Ovary (tissue), 9 donors: Measurements from ENCODE around the gene CRCP. TPM values are rescaled to one million over a fixed set of nuclear protein-coding genes. Genes with fewer than 3 reads are reported as not detected.
A peak's percentile ranks its signal among the peaks of the same experiment; 100 is the strongest.

Source experiments
- DNase-seq, 5 donors: peaks; one replicate each; pipeline ENCODE4 v3.0.0-alpha.2; 2019 to 2020
- H3K27ac ChIP-seq, 2 donors: fragments of 200-600 bp; one replicate each; pipeline versions ENCODE4 v1.5.1 to v1.8.0; 2019 to 2022
- H3K27me3 ChIP-seq: fragments of 200-600 bp; one replicate; pipeline ENCODE4 v1.8.0; 2022
- H3K36me3 ChIP-seq: fragments of 200-600 bp; sonication (generic); one replicate; pipeline ENCODE4 v1.5.1; 2019
- H3K4me1 ChIP-seq: one replicate; pipeline ENCODE4 v1.8.1; 2013; ENCODE audit warnings: mild to moderate bottlenecking, moderate library complexity; ENCODE audit not compliant: insufficient read depth
- H3K4me3 ChIP-seq: fragments of 200-600 bp; sonication (generic); one replicate; pipeline ENCODE4 v1.5.1; 2017
- H3K9me3 ChIP-seq, 2 donors: fragments of 200-600 bp in 1 of 2; sonication (generic) in 1 of 2; one replicate each; pipeline versions ENCODE4 v1.5.1 to v1.8.1; 2013 to 2019; ENCODE audit warnings: mild to moderate bottlenecking in 1 of 2, moderate library complexity in 1 of 2
- CTCF ChIP-seq, 3 donors: fragments of 450-650 bp in 2 of 3; fragments of 200-600 bp in 1 of 3; IDR thresholded peaks; one replicate each; pipeline versions ENCODE4 v1.5.1 to v1.8.0; 2016 to 2022; ENCODE audit warnings: antibody characterized with exemption in 3 of 3, mild to moderate bottlenecking in 1 of 3
- EP300 ChIP-seq: sonication (generic); formaldehyde crosslinking; IDR thresholded peaks from one replicate; pipeline ENCODE4 v1.6.1; 2017; ENCODE audit warnings: antibody characterized with exemption
- POLR2A ChIP-seq: fragments of 450-650 bp; IDR thresholded peaks from one replicate; pipeline ENCODE4 v1.6.1; 2017; ENCODE audit warnings: antibody characterized with exemption, mild to moderate bottlenecking, moderate library complexity
- WGBS, 3 donors: extraction: QIAGEN DNeasy Blood & Tissue Kit in 1 of 3; methylation state at CpG; one replicate each; pipeline versions ENCODE4 v1.1.5 to v1.1.7; 2013 to 2017; 5-methylcytosine and 5-hydroxymethylcytosine counted together
- intact Hi-C, 4 donors: fragments of 100-400 bp; cut with DNase I; formaldehyde crosslinking; loops; one replicate each; pipeline versions ENCODE4 v1.11.0 to v1.15.1; 2022 to 2023
- polyA plus RNA-seq, 2 donors: library from polyadenylated mRNA; stranded (reverse); fragments of 200-250 nt in 1 of 2; fragments of 350-450 nt in 1 of 2; fragmentation: Illumina TruSeq in 1 of 2; extraction: RNeasy Lipid Tissue Mini Kit (QIAGEN cat#74804) in 1 of 2; gene quantifications; one replicate each; pipeline ENCODE4 v1.2.3, GENCODE V29; 2013 to 2014
- total RNA-seq, 7 donors: library from RNA; depleted of rRNA in 2 of 7; stranded (reverse); fragments of >200 nt in 2 of 7; fragmentation: NEBNext Ultra II Directional in 3 of 7; extraction: Animal tissue kit (Norgen Biotek cat#: 25700) in 3 of 7; gene quantifications; one replicate each; pipeline versions ENCODE4 v1.1.0 to v1.2.4, GENCODE V29; 2016 to 2023
- donor health status: DM: no; HTN: no; CAD: no; lungs with moderate emphysema.
- donor health status: DM: no; HTN: no; CAD: no.
- donor health status: Bipolar disorder and iron deficiency.
- donor health status: DM: yes; HTN: yes; CAD: no.
- donor health status: DM: no; HTN: no; CAD: no.
- donor health status: DM: yes; HTN: yes; CAD: no.

Gene CRCP
- total and polyA plus RNA-seq, 9 donors = 23.2 to 46.8 (median 29.1) TPM

DNA sequence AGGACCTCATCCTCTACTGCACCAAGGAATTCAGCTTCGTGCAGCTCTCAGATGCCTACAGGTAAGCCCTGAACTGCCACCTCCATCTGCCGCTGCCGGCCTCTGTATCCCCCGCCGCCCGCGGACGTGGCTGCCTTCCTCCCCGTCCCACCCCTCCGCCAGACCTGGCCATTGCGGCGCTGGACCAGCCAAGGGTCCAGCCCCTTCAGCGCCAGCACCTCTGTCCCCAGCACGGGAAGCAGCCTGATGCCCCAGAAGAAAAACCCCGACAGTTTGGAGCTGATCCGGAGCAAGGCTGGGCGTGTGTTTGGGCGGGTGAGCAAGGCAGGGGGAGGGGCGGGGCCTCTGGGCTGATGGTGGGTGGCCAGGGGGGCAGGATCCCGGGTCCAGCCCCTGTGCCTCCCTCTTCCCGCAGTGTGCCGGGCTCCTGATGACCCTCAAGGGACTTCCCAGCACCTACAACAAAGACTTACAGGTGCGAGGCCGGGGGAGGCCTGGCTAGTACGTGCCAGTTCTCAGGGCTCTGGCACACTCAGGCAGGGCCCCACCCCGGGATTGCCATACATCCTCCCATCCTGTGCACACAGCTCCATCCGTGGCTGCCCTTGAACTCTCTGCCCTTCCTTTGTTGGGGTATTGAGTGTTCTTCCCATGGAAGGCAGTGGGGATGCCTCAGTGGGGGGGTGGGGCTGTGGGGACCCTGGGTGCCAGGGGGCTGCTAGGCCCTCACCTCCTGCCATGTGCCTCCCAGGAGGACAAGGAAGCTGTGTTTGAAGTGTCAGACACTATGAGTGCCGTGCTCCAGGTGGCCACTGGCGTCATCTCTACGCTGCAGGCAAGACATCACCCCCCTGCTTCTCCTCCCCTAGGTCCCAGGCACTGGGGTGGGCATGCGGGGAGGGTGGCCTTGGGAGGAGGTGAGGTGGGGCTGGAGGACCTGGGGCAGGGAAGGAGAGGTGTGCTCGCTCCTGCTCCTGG is 25.5 kb upstream of the CRCP start:
- no peaks in the 10 kb centered on the region for H3K36me3 ChIP-seq
- 76 to 78% (median 76%) methylated on average over 24 to 32 of the region's 32 CpGs for WGBS, 3 donors

DNA sequence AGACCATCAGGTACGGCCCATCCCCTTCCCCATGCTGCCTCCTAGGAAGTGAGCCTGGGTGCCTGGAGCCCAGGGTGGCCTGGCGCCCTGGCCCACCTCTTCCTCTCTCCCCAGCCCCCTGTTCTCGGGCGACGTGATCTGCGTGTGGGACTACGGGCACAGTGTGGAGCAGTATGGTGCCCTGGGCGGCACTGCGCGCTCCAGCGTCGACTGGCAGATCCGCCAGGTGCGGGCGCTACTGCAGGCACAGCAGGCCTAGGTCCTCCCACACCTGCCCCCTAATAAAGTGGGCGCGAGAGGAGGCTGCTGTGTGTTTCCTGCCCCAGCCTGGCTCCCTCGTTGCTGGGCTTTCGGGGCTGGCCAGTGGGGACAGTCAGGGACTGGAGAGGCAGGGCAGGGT is 22.0 kb upstream of the CRCP start:
- H3K27ac ChIP-seq = no peak overlapping the region
- WGBS, 3 donors = 94 to 95% (median 94%) methylated on average over 19 of the region's 19 CpGs

More for the DNA sequence above, 25.5 kb upstream of the CRCP start:
- H3K27me3 ChIP-seq = no peaks in the 10 kb centered on the region
- no peak for TF ChIP-seq CTCF (IDR thresholded peaks at IDR 0.05)
- TF ChIP-seq EP300 = no peak
- TF ChIP-seq POLR2A = no peak
- no peak overlapping the region for H3K27ac ChIP-seq
- no peaks in the 10 kb centered on the region for H3K9me3 ChIP-seq
- H3K4me1 ChIP-seq = no peaks in the 10 kb centered on the region
- H3K4me3 ChIP-seq = no peak overlapping the region
- intact Hi-C loops = no loop called here
- no peak for DNase-seq

GRCh38 chr7:66095010-66095409 is 19.6 kb upstream of the CRCP start:
- H3K27ac ChIP-seq = no peak overlapping the region
- H3K4me1 ChIP-seq = no peaks in the 10 kb centered on the region
- no peak overlapping the region for H3K4me3 ChIP-seq
- DNase-seq = no peak
- H3K27me3 ChIP-seq = no peaks in the 10 kb centered on the region
- intact Hi-C loops = no loop called here
- WGBS, 3 donors = 76 to 86% (median 83%) methylated on average over 4 of the region's 4 CpGs
- H3K36me3 ChIP-seq = no peaks in the 10 kb centered on the region
- no peaks in the 10 kb centered on the region for H3K9me3 ChIP-seq
- no peak for TF ChIP-seq CTCF (IDR thresholded peaks at IDR 0.05)
- no peak for TF ChIP-seq EP300
- TF ChIP-seq POLR2A = no peak

More for the DNA sequence above, 22.0 kb upstream of the CRCP start:
- intact Hi-C loops = no loop called here
- Histone ChIP-seq H3K9me3 (no peaks in the 10 kb centered on the region), H3K36me3 (no peaks in the 10 kb centered on the region), H3K4me1 (no peaks in the 10 kb centered on the region), H3K27me3 (no peaks in the 10 kb centered on the region), H3K4me3 (no peak overlapping the region)
- no peak for TF ChIP-seq CTCF (IDR thresholded peaks at IDR 0.05)
- no peak for TF ChIP-seq EP300
- no peak for TF ChIP-seq POLR2A
- DNase-seq = no peak

DNA sequence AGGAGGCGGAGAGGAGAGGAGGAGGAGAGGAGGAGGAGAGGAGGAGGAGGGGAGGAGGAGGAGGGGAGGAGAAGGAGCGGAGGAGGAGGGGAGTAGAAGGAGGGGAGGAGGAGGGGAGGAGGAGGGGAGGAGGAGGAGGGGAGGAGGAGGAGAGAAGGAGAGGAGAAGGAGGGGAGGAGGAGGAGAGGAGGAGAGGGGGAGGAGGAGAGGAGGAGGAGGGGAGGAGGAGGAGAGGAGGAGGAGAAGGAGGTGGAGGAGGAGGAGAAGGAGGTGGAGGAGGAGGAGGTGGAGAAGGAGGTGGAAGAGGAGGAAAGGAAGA is 15.5 kb upstream of the CRCP start:
- H3K27ac ChIP-seq = peak overlapping the region in 1 of 2 donors; percentile 93
- intact Hi-C loops = no loop called here
- H3K4me1 ChIP-seq = no peaks in the 10 kb centered on the region
- WGBS, 3 donors = 44% methylated on average over 1 of the region's 2 CpGs; no CpG with 5 or more reads in 2 of the 3 donors
- no peak for TF ChIP-seq EP300
- no peak for TF ChIP-seq CTCF (IDR thresholded peaks at IDR 0.05)
- TF ChIP-seq POLR2A = no peak
- H3K36me3 ChIP-seq = no peaks in the 10 kb centered on the region
- H3K9me3 ChIP-seq = no peaks in the 10 kb centered on the region
- H3K27me3 ChIP-seq = no peaks in the 10 kb centered on the region
- H3K4me3 ChIP-seq = no peak overlapping the region
- no peak for DNase-seq
